ENCODE measurements around the gene PTPRN2.

PTPRN2 gene

GRCh38 chr7:157525491-157525915 lies 1062.1 kb downstream of the PTPRN2 start:
- no peaks in the 10 kb centered on the region for H3K4me1 ChIP-seq (ENCODE audit: control insufficient read depth in 5 of 5, insufficient read depth in 5 of 5, low read length in 5 of 5)
- no peak overlapping the region for H3K9ac ChIP-seq (ENCODE audit: low read length in 5 of 5)
- H3K36me3 ChIP-seq (ENCODE audit: control insufficient read depth in 5 of 5, insufficient read depth in 5 of 5, low read length in 5 of 5): no peaks in the 10 kb centered on the region
- peaks cover 0 to 6% (median 3%) of the 10 kb centered on the region in 5 donors for H3K9me3 ChIP-seq (ENCODE audit: control insufficient read depth in 5 of 5, low read length in 5 of 5)
- H3K27ac ChIP-seq (ENCODE audit: low read depth, low read length): no peak overlapping the region
- H3K4me3 ChIP-seq (ENCODE audit: low read depth in 1 of 5, low read length in 5 of 5): no peak overlapping the region
- H3K27me3 ChIP-seq (ENCODE audit: control insufficient read depth in 5 of 5, insufficient read depth in 4 of 5, low read length in 5 of 5): peaks cover 0 to 17% (median 8%) of the 10 kb centered on the region in 5 donors

GRCh38 chr7:157524731-157525130 lies 1062.9 kb downstream of the PTPRN2 start:
- Histone ChIP-seq H3K27me3 (ENCODE audit: control insufficient read depth in 5 of 5, insufficient read depth in 4 of 5, low read length in 5 of 5) (peaks cover 0 to 17% (median 8%) of the 10 kb centered on the region in 5 donors), H3K36me3 (ENCODE audit: control insufficient read depth in 5 of 5, insufficient read depth in 5 of 5, low read length in 5 of 5) (no peaks in the 10 kb centered on the region), H3K9ac (ENCODE audit: low read length in 5 of 5) (no peak overlapping the region), H3K27ac (ENCODE audit: low read depth, low read length) (no peak overlapping the region), H3K4me3 (ENCODE audit: low read depth in 1 of 5, low read length in 5 of 5) (no peak overlapping the region), H3K4me1 (ENCODE audit: control insufficient read depth in 5 of 5, insufficient read depth in 5 of 5, low read length in 5 of 5) (no peaks in the 10 kb centered on the region), H3K9me3 (ENCODE audit: control insufficient read depth in 5 of 5, low read length in 5 of 5) (peaks cover 0 to under 1% (median 0%) of the 10 kb centered on the region in 5 donors)

GRCh38 chr7:157523766-157524421 lies 1063.7 kb downstream of the PTPRN2 start:
- H3K9me3 ChIP-seq (ENCODE audit: control insufficient read depth in 5 of 5, low read length in 5 of 5): no peaks in the 10 kb centered on the region
- H3K36me3 ChIP-seq (ENCODE audit: control insufficient read depth in 5 of 5, insufficient read depth in 5 of 5, low read length in 5 of 5): no peaks in the 10 kb centered on the region
- no peak overlapping the region for H3K9ac ChIP-seq (ENCODE audit: low read length in 5 of 5)
- no peak overlapping the region for H3K27ac ChIP-seq (ENCODE audit: low read depth, low read length)
- no peak overlapping the region for H3K4me3 ChIP-seq (ENCODE audit: low read depth in 1 of 5, low read length in 5 of 5)
- H3K27me3 ChIP-seq (ENCODE audit: control insufficient read depth in 5 of 5, insufficient read depth in 4 of 5, low read length in 5 of 5): peaks cover 0 to 17% (median 10%) of the 10 kb centered on the region in 5 donors
- H3K4me1 ChIP-seq (ENCODE audit: control insufficient read depth in 5 of 5, insufficient read depth in 5 of 5, low read length in 5 of 5): peaks cover 0 to 2% (median 0%) of the 10 kb centered on the region in 5 donors

- Histone ChIP-seq H3K36me3 (ENCODE audit: control insufficient read depth in 5 of 5, insufficient read depth in 5 of 5, low read length in 5 of 5) (no peaks in the 10 kb centered on the region), H3K27ac (ENCODE audit: low read depth, low read length) (no peak overlapping the region), H3K27me3 (ENCODE audit: control insufficient read depth in 5 of 5, insufficient read depth in 4 of 5, low read length in 5 of 5) (peaks cover 2 to 19% (median 11%) of the 10 kb centered on the region in 5 donors)
Measured at GRCh38 chr7:157523371-157523765, 1064.3 kb downstream of the PTPRN2 start.

GRCh38 chr7:157522954-157523353 lies 1064.7 kb downstream of the PTPRN2 start:
- H3K4me1 ChIP-seq (ENCODE audit: control insufficient read depth in 5 of 5, insufficient read depth in 5 of 5, low read length in 5 of 5): peaks cover 0 to 2% (median 0%) of the 10 kb centered on the region in 5 donors
- H3K9ac ChIP-seq (ENCODE audit: low read length in 5 of 5): no peak overlapping the region
- H3K4me3 ChIP-seq (ENCODE audit: low read depth in 1 of 5, low read length in 5 of 5): no peak overlapping the region
- no peaks in the 10 kb centered on the region for H3K36me3 ChIP-seq (ENCODE audit: control insufficient read depth in 5 of 5, insufficient read depth in 5 of 5, low read length in 5 of 5)
- H3K27me3 ChIP-seq (ENCODE audit: control insufficient read depth in 5 of 5, insufficient read depth in 4 of 5, low read length in 5 of 5): peaks cover 4 to 19% (median 11%) of the 10 kb centered on the region in 5 donors
- H3K9me3 ChIP-seq (ENCODE audit: control insufficient read depth in 5 of 5, low read length in 5 of 5): no peaks in the 10 kb centered on the region
- H3K27ac ChIP-seq (ENCODE audit: low read depth, low read length): no peak overlapping the region

More at GRCh38 chr7:157523371-157523765, 1064.3 kb downstream of the PTPRN2 start:
- Histone ChIP-seq H3K4me1 (ENCODE audit: control insufficient read depth in 5 of 5, insufficient read depth in 5 of 5, low read length in 5 of 5) (peaks cover 0 to 2% (median 0%) of the 10 kb centered on the region in 5 donors), H3K9ac (ENCODE audit: low read length in 5 of 5) (no peak overlapping the region), H3K9me3 (ENCODE audit: control insufficient read depth in 5 of 5, low read length in 5 of 5) (no peaks in the 10 kb centered on the region), H3K4me3 (ENCODE audit: low read depth in 1 of 5, low read length in 5 of 5) (no peak overlapping the region)

GRCh38 chr7:157522189-157522588 lies 1065.4 kb downstream of the PTPRN2 start:
- Histone ChIP-seq H3K27me3 (ENCODE audit: control insufficient read depth in 5 of 5, insufficient read depth in 4 of 5, low read length in 5 of 5) (peaks cover 4 to 22% (median 14%) of the 10 kb centered on the region in 5 donors), H3K36me3 (ENCODE audit: control insufficient read depth in 5 of 5, insufficient read depth in 5 of 5, low read length in 5 of 5) (no peaks in the 10 kb centered on the region), H3K9ac (ENCODE audit: low read length in 5 of 5) (no peak overlapping the region), H3K4me1 (ENCODE audit: control insufficient read depth in 5 of 5, insufficient read depth in 5 of 5, low read length in 5 of 5) (peaks cover 0 to 2% (median 0%) of the 10 kb centered on the region in 5 donors), H3K27ac (ENCODE audit: low read depth, low read length) (no peak overlapping the region), H3K4me3 (ENCODE audit: low read depth in 1 of 5, low read length in 5 of 5) (no peak overlapping the region), H3K9me3 (ENCODE audit: control insufficient read depth in 5 of 5, low read length in 5 of 5) (no peaks in the 10 kb centered on the region)

- Histone ChIP-seq H3K27ac (ENCODE audit: low read depth, low read length) (no peak overlapping the region), H3K27me3 (ENCODE audit: control insufficient read depth in 5 of 5, insufficient read depth in 4 of 5, low read length in 5 of 5) (peaks cover 6 to 22% (median 14%) of the 10 kb centered on the region in 5 donors), H3K9me3 (ENCODE audit: control insufficient read depth in 5 of 5, low read length in 5 of 5) (no peaks in the 10 kb centered on the region)
Measured at GRCh38 chr7:157521752-157522151, 1065.9 kb downstream of the PTPRN2 start.

GRCh38 chr7:157521061-157521731 lies 1066.4 kb downstream of the PTPRN2 start:
- H3K27ac ChIP-seq (ENCODE audit: low read depth, low read length): no peak overlapping the region
- H3K9me3 ChIP-seq (ENCODE audit: control insufficient read depth in 5 of 5, low read length in 5 of 5): no peaks in the 10 kb centered on the region
- H3K4me1 ChIP-seq (ENCODE audit: control insufficient read depth in 5 of 5, insufficient read depth in 5 of 5, low read length in 5 of 5): peaks cover 0 to 2% (median 0%) of the 10 kb centered on the region in 5 donors
- no peak overlapping the region for H3K9ac ChIP-seq (ENCODE audit: low read length in 5 of 5)
- H3K4me3 ChIP-seq (ENCODE audit: low read depth in 1 of 5, low read length in 5 of 5): no peak overlapping the region
- no peaks in the 10 kb centered on the region for H3K36me3 ChIP-seq (ENCODE audit: control insufficient read depth in 5 of 5, insufficient read depth in 5 of 5, low read length in 5 of 5)
- peaks cover 7 to 24% (median 14%) of the 10 kb centered on the region in 5 donors for H3K27me3 ChIP-seq (ENCODE audit: control insufficient read depth in 5 of 5, insufficient read depth in 4 of 5, low read length in 5 of 5)

More at GRCh38 chr7:157521752-157522151, 1065.9 kb downstream of the PTPRN2 start:
- Histone ChIP-seq H3K4me3 (ENCODE audit: low read depth in 1 of 5, low read length in 5 of 5) (no peak overlapping the region), H3K9ac (ENCODE audit: low read length in 5 of 5) (no peak overlapping the region), H3K4me1 (ENCODE audit: control insufficient read depth in 5 of 5, insufficient read depth in 5 of 5, low read length in 5 of 5) (peaks cover 0 to 2% (median 0%) of the 10 kb centered on the region in 5 donors), H3K36me3 (ENCODE audit: control insufficient read depth in 5 of 5, insufficient read depth in 5 of 5, low read length in 5 of 5) (no peaks in the 10 kb centered on the region)

- no peak overlapping the region for H3K27ac ChIP-seq (ENCODE audit: low read depth, low read length)
- H3K36me3 ChIP-seq (ENCODE audit: control insufficient read depth in 5 of 5, insufficient read depth in 5 of 5, low read length in 5 of 5): no peaks in the 10 kb centered on the region
- H3K4me3 ChIP-seq (ENCODE audit: low read depth in 1 of 5, low read length in 5 of 5): no peak overlapping the region
- no peaks in the 10 kb centered on the region for H3K9me3 ChIP-seq (ENCODE audit: control insufficient read depth in 5 of 5, low read length in 5 of 5)
- H3K4me1 ChIP-seq (ENCODE audit: control insufficient read depth in 5 of 5, insufficient read depth in 5 of 5, low read length in 5 of 5): peaks cover 0 to 2% (median 0%) of the 10 kb centered on the region in 5 donors
- no peak overlapping the region for H3K9ac ChIP-seq (ENCODE audit: low read length in 5 of 5)
- H3K27me3 ChIP-seq (ENCODE audit: control insufficient read depth in 5 of 5, insufficient read depth in 4 of 5, low read length in 5 of 5): peaks cover 7 to 23% (median 15%) of the 10 kb centered on the region in 5 donors
Measured at GRCh38 chr7:157520249-157520648, 1067.4 kb downstream of the PTPRN2 start.

- Histone ChIP-seq H3K27ac (ENCODE audit: low read depth, low read length) (no peak overlapping the region), H3K36me3 (ENCODE audit: control insufficient read depth in 5 of 5, insufficient read depth in 5 of 5, low read length in 5 of 5) (no peaks in the 10 kb centered on the region), H3K4me1 (ENCODE audit: control insufficient read depth in 5 of 5, insufficient read depth in 5 of 5, low read length in 5 of 5) (peaks cover 0 to 2% (median 0%) of the 10 kb centered on the region in 5 donors), H3K27me3 (ENCODE audit: control insufficient read depth in 5 of 5, insufficient read depth in 4 of 5, low read length in 5 of 5) (peaks cover 7 to 26% (median 17%) of the 10 kb centered on the region in 5 donors), H3K4me3 (ENCODE audit: low read depth in 1 of 5, low read length in 5 of 5) (no peak overlapping the region), H3K9ac (ENCODE audit: low read length in 5 of 5) (no peak overlapping the region), H3K9me3 (ENCODE audit: control insufficient read depth in 5 of 5, low read length in 5 of 5) (no peaks in the 10 kb centered on the region)
Measured at GRCh38 chr7:157519798-157520244, 1067.8 kb downstream of the PTPRN2 start.
